TTC549 (cell line): ENCODE data around the gene RFPL4A.
"Not testable (repeated sequence)": the region's sequence is repeated elsewhere in the genome, so short reads cannot be mapped to it uniquely, and the experiment has no call there.

Experiments
- FAIRE-seq: peaks from 2 replicates; lab custom pipeline; 2012; peaks lifted over from hg19 to GRCh38; lab: Jason Lieb, UNC

RFPL4A gene

DNA sequence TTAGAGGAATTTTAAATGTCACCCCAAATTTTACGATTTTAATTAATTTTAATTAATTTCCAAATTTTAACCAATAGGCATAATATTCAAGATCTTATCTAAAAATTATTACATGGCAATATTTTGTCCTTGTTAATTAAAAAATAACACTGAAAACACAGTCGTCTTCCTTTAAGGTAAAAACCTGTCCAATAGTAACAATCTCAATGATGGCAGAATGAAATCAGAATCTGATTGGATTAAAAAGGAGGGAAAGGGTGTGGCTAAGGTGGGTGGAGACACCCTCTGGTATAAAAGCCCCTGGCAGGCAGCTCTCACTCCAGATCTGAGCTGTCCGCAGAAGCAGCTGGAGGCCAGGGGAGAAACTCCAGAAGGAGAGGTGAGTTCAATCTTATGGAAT lies at the start of gene RFPL4A:
Gene RFPL4A (plus strand): TSS at position 301 of the 400 bp plus-strand sequence. CDS start 2,704 bp downstream, outside the sequence.
- FAIRE-seq = not testable (repeated sequence)

GRCh38 chr19:55711719-55712118 lies 47.2 kb upstream of the RFPL4A start:
- FAIRE-seq = no peak

GRCh38 chr19:55712804-55713631 lies 45.9 kb upstream of the RFPL4A start:
- no peak for FAIRE-seq

DNA sequence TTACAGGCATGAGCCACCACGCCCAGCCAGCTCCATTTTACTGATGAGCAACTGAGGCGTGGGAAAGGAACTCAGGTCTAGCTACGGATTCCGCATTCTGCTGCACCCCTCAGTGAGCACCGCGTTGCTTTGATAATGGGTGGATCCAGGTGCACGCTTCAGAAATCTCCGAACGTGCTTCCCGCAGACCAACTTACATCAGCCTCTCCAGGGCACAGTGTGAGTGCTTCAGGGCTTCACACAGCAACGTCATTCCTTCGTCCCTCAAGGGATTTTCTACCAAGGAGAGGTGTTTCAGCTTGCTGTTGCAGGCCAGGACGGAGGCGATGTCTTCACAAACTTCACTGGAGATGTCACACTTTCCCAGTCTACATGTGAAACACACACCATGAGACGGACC lies 42.4 kb upstream of the RFPL4A start:
- FAIRE-seq = no peak

DNA sequence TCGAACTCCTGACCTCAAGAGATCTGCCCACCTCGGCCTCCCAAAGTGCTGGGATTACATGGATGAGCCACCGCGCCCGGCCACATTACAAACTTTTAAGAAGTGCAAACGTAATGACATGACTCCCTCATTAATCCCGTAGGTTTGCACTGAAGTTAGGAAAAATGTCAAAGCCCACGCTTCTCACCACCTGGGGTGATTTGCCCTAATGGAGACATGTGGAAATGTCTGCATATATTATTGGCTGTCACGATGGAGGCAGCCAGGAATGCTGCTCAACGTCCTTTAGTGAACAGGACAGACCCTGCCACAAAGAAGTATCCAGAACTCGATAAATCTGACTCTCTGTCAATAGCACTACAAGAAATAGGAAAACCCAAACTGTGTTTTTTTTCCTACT lies 41.6 kb upstream of the RFPL4A start:
- FAIRE-seq = no peak

DNA sequence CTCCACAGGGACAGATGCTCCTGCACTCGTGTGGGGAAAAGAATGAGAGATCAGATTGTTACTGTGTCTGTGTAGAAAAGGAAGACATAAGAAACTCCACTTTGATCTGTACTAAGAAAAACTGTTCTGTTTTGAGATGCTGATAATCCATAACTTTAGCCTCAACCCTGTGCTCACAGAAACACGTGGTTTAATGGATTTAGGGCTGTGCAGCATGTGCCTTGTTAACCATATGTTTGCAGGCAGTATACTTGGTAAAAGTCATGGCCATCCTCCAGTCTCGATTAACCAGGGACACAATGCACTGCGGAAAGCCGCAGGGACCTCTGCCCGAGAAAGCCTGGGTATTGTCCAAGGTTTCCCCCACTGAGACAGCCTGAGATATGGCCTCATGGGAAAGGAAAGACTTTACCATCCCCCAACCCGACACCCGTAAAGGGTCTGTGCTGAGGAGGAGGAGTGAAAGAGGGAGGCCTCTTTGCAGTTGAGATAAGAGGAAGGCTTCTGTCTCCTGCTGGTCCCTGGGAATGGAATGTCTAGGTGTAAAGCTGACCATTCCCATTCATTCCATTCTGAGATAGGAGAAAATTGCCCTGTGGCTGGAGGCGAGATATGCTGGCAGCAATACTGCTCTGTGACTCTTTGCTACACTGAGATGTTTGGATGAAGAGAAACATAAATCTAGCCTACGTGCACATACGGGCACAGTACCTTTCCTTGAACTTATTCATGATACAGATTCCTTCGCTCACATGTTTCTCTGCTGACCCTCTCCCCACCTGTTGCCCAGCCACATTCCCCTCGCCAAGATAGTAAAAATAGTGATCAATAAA lies 40.8 kb upstream of the RFPL4A start:
- FAIRE-seq = not testable (repeated sequence)

DNA sequence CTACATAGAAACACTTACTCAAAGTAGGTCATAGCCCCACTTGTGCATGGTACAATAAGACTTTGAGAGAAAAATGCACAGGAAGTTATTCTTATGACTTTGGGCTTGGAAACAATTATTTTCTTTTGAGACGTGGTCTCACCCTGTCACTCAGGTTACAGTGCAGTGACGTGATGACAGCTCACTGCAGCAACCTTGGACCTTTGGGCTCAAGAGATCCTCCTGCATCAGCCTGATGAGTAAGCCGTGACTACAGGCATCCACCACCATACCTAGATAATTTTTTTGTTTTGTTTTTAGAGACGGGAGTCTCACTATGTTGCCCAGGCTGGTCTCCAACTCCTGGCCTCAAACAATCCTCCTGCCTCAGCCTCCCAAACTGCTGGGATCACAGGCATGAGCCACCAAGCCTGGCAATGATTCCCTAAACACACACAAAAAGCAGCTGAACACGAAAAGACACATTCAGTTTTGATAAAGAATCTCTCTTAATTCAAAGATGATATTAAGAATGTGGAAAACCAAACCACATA lies 38.6 kb upstream of the RFPL4A start:
- FAIRE-seq = no peak

DNA sequence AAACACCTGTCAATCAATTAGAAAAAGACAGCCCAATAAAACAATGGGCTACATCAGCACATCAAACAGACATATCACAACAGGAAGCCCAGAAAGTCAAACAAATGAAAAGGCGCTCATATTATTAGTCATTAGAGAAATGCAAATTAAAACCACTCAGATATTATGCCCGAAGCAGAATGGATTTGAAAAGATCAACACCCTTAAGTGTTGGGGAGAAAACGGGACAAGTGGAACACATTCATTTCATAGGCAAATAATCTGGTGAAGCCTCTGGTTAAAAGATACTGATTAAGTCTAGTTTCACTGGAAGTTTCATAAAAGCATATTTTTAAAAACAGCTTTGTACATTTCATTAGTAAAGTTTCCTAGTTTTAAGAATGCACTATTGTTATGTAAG lies 38.1 kb upstream of the RFPL4A start:
- no peak for FAIRE-seq

DNA sequence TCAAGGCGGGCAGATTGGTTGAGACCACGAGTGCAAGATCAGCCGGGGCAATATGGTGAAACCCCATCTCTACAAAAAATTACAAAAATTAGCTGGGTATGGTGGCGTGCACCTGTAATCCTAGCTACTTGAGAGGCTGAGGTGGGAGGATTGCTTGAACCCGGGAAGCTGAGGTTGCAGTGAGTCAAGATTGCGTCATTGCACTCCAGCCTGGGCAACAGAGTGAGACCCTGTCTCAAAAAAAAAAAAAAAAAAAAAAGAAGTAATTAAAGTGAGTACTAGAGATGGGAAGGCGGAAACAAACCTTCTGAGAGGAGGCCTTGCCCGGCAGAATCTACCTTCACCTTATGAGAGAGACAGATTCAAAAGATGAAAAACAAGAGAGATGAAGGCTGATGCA lies 35.4 kb upstream of the RFPL4A start:
- no peak for FAIRE-seq

DNA sequence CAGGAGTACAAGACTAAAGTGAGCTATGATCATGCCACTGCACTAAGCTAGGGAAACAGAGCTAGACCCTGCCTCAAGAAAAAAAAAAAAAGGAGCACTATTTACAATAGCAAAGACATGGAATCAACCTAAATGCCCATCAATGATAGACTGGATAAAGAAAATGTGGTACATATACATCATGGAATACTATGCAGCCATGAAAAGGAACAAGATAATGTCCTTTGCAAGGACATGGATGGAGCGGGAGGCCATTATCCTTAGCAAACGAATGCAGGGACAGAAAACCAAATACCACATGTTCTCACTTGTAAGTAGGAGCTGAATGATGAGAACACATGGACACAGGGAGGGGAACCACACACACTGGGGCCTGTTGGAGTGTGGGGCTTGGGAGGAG lies 28.5 kb upstream of the RFPL4A start:
- FAIRE-seq = not testable (repeated sequence)

DNA sequence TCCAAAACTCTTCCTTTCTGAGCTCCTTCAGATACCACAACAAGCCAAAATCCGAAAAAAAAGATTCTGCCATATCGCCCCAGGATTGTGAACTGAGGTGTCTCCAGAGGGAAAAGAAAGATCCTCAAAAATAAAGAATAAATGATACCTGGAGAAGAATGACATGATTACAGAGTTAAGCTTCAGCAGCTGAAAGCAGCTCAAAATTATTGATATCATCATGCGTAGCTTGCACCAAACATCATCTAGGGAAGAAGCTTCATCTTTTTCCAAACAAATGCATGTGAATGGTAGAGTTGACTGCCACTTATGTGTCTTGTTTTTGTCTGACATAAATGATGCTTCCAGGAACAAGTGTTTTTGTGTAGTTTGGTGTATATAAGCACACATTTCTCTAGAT lies 20.6 kb upstream of the RFPL4A start, which contains the start of gene NLRP9:
Gene NLRP9 (minus strand): TSS at position 101 of the 400 bp plus-strand sequence. CDS start 28 bp downstream, at position 73.
- FAIRE-seq = no peak

DNA sequence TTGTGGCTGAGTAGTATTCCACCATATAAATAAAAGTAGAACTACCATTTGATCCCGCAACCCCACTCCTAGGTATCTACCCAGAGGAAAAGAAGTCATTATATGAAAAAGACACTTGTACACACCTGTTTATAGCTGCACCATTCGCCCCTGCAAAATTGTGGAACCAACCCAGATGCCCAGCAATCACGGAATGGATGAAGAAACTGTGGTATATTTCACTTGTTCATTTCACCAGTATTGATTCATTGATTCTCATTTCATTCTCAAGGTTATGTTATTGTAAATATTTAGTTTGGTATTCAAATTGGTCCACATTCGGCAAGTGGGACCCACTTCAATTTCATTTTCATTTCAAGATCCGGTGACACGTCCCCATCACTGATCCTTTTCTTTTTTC lies 8.2 kb upstream of the RFPL4A start:
- no peak for FAIRE-seq

GRCh38 chr19:55753401-55753800 lies 5.5 kb upstream of the RFPL4A start:
- FAIRE-seq = no peak

GRCh38 chr19:55756808-55757207 lies 2.1 kb upstream of the RFPL4A start:
- not testable (repeated sequence) for FAIRE-seq

DNA sequence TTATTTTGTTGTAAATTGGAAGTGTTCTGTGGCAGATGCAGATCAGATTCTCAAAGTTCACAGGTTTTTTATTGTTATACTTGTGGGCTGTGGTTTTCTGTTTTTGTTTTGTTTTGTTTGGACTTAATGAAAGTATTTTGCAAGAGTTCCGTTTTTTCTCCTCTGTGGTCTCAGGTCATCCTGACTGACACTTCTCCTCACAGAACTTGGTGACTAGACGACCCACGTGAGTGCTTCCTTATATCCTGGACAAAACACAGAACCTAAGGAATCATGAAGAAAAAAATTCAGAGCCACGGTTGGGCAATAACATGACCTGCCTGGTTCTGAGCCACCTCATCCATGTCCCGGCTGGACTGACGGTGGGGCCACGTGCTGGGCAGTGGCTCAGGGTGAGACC lies 7.6 kb downstream of the RFPL4A start:
- FAIRE-seq = no peak

- FAIRE-seq = not testable (repeated sequence)
These were observed 9.9 kb downstream of the RFPL4A start, which contains the start of gene RFPL4AL1 for GRCh38 chr19:55768818-55769217. Gene RFPL4AL1, plus strand, starts transcription at chr19:55769118. Its CDS starts 2,687 bp downstream, at chr19:55771805.

DNA sequence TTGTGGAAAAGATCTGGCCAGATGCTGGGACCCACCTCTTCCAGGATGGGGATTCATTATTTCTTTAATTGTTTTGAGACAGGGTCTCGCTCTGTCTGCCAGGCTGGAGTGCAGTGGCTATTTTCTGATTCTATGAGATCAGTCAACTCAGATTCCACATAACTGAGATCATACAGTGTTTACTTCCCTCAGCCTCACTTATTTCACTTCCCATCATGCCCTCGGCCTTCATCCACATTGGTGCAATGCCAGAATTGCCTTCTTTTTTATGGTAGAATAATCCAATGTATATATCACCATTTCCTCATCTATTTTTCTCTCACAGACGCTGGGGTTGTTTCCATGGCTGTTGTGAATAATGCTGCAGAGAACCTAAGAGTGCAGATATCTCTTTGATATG lies 10.7 kb downstream of the RFPL4A start:
- not testable (repeated sequence) for FAIRE-seq

DNA sequence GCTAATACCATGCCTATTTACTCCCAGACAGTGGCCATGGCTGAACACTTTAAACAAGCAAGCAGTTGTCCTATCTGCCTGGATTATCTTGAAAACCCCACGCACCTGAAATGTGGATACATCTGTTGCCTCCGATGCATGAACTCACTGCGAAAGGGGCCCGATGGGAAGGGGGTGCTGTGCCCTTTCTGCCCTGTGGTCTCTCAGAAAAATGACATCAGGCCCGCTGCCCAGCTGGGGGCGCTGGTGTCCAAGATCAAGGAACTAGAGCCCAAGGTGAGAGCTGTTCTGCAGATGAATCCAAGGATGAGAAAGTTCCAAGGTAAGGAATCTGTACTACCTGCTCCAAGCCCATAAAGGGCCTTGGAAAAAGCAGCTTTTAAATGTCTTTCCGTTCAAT lies 18.6 kb downstream of the RFPL4A start:
- no peak for FAIRE-seq

DNA sequence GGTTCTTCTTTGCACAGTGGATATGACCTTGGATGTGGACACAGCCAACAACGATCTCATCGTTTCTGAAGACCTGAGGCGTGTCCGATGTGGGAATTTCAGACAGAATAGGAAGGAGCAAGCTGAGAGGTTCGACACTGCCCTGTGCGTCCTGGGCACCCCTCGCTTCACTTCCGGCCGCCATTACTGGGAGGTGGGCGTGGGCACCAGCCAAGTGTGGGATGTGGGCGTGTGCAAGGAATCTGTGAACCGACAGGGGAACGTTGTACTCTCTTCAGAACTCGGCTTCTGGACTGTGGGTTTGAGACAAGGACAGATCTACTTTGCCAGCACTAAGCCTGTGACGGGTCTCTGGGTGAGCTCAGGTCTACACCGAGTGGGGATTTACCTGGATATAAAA lies 19.4 kb downstream of the RFPL4A start:
- FAIRE-seq = no peak

DNA sequence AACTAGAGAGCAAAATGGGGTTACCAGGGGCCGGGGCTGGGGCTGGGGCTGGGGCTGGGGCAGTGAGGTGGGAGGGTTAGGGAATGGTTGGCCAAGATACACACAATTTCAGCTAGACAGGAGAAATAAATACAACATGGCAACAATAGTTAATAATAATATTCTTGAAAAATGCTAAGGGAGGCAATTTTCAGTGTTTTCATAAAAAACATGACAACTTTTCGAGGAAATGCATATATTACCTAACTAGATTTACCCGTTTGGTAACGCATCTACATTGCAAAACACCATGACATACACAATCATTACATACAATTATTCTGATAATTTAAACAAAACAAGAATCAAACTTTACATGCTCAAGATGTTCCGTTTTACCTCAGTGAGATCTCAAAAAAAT lies 22.2 kb downstream of the RFPL4A start:
- no peak for FAIRE-seq

DNA sequence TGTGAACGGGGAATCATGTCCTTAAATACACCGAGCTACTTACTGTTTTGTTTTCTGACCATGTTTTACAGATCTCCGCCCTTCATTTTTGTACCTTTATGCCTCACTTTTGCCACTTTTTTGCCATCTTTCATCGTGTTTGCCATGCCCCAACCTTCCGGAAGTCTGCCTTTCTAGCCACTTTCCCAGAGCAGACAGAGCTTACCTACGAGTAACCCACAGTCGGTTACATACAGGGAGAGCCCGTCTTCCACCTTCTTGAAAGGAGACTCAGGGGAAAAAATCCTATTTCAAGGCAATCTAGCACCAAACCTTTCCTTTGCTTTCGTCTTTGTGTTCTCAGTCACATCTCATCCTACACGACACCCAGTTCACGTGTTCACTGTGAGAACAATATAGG lies 36.1 kb downstream of the RFPL4A start:
- no peak for FAIRE-seq

DNA sequence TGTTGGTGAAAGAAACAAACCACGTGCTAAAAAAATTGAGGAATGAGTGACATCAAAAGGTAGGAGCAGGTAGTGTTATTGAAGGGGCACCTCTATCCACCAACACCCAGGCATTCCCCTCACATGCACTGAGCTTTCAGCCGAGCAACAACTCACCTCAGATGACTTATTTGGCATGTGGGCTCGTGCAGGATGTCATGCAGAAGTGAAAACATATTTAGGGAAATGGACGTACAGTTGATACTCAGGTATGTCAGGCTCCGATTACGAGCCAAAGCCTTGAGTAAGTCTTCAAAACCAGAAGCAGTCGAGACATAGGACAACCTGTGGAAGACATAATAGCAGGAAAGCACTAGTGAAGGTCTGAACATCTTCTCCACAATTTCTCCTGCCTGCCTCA lies 42.5 kb downstream of the RFPL4A start:
- no peak for FAIRE-seq

- FAIRE-seq = no peak
These were observed 43.4 kb downstream of the RFPL4A start for GRCh38 chr19:55802281-55802680.
